Measurements from ENCODE around the gene MYLK. TPM values are rescaled to one million over a fixed set of nuclear protein-coding genes. Genes with fewer than 3 reads are reported as not detected.

Gene MYLK
- total and polyA plus RNA-seq, 9 donors = 50.2 to 645 (median 205) TPM

DNA sequence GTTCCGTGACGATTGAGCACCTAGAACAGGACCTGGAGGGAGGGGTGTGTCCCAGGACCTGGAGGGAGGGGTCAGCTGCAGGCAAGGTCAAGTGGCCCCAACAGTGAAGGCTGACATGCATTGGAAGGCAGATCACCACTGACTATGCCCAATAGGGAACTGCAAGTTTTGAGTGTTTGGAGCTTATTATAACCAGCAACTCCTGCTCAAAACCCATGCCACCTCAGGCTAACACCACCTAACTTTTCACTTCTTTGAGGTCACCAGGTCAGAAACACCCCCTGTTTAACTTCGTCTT, 93.1 kb downstream of the MYLK start:
- 81 to 88% (median 88%) methylated on average over 3 of the region's 3 CpGs for WGBS, 3 donors
- intact Hi-C loops (cut with DNase I) = no loop called here
- no peak overlapping the region for H3K27ac ChIP-seq
- no peak overlapping the region for H3K4me3 ChIP-seq
- no peaks in the 10 kb centered on the region for H3K9me3 ChIP-seq
- TF ChIP-seq EP300 (IDR thresholded peaks at IDR 0.05) (no peak), POLR2A (IDR thresholded peaks at IDR 0.05) (no peak)
- TF ChIP-seq, protein P1, sequence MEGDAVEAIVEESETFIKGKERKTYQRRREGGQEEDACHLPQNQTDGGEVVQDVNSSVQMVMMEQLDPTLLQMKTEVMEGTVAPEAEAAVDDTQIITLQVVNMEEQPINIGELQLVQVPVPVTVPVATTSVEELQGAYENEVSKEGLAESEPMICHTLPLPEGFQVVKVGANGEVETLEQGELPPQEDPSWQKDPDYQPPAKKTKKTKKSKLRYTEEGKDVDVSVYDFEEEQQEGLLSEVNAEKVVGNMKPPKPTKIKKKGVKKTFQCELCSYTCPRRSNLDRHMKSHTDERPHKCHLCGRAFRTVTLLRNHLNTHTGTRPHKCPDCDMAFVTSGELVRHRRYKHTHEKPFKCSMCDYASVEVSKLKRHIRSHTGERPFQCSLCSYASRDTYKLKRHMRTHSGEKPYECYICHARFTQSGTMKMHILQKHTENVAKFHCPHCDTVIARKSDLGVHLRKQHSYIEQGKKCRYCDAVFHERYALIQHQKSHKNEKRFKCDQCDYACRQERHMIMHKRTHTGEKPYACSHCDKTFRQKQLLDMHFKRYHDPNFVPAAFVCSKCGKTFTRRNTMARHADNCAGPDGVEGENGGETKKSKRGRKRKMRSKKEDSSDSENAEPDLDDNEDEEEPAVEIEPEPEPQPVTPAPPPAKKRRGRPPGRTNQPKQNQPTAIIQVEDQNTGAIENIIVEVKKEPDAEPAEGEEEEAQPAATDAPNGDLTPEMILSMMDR (IDR thresholded peaks at IDR 0.05) = no peak
- H3K36me3 ChIP-seq = no peaks in the 10 kb centered on the region
- no peaks in the 10 kb centered on the region for H3K4me1 ChIP-seq (ENCODE audit: insufficient read depth)
- DNase-seq = no peak
- no peaks in the 10 kb centered on the region for H3K27me3 ChIP-seq

DNA sequence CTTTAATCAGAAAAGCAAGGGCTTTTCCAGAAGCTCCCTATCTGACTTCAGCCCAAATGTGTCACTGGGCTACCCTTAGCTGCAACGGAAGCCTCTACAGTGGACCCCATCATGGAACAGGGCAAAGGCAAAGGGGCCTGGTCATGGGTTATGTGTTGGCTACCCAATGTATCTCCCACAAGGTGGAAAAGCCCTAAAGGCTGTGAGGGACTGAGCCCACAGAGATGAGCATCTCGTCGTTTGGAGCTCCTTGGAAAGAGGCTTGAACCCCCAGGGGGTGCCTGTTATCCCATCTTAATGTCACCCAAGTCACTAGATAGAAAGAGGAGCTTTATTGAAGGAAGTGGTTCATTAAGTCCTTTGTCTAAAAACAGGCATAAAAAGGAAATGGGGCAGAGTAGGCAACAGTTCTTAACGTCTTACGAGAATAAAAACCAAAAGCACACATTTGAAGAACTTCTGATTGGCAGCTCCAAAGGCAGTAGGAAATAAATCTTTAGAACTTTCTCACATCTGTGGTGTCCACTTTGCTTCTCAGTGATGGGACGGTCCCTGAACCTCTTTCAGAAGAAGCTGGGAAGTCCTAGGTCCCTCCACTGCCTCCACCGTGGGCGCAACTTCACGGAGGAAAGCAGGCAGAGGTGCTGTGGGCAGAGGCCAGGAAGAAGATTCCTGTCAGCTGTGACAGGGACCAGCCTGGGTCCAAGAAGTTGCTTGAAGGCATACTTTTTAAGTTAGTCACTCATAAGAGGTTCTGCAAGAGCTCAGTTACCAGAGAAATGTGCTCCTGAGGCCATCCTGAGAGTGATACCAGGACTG, 93.7 kb downstream of the MYLK start:
- H3K27ac ChIP-seq = no peak overlapping the region
- 95 to 97% (median 96%) methylated on average over 9 of the region's 9 CpGs for WGBS, 3 donors

DNA sequence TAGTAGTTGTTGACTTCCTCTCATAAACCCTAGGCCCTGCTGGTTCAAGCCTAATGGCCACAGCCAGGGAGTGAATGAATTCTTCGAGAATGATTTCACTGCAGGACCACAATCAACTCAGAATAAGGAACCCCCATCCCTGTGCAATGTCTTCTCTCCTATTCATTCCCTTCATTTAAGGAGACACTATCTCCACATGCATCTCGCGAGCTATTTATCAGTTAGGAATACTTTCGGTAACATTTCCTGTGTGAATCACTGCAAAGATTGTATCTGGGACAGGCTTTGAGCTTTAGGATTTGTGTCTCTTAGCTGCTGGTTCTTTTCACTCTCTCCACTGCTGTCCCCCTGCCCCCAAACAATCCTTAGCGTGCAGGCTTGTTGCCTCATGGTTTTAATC, 94.4 kb downstream of the MYLK start:
- no peaks in the 10 kb centered on the region for H3K36me3 ChIP-seq
- intact Hi-C loops (cut with DNase I) = no loop called here
- TF ChIP-seq, protein P1 (IDR thresholded peaks at IDR 0.05) = no peak
- TF ChIP-seq POLR2A (IDR thresholded peaks at IDR 0.05) (no peak), EP300 (IDR thresholded peaks at IDR 0.05) (no peak)
- DNase-seq = no peak
- H3K27me3 ChIP-seq = no peaks in the 10 kb centered on the region
- no peak overlapping the region for H3K27ac ChIP-seq
- 95 to 97% (median 95%) methylated on average over 5 of the region's 5 CpGs for WGBS, 3 donors
- no peaks in the 10 kb centered on the region for H3K4me1 ChIP-seq (ENCODE audit: insufficient read depth)
- no peaks in the 10 kb centered on the region for H3K9me3 ChIP-seq
- no peak overlapping the region for H3K4me3 ChIP-seq

More for the DNA sequence above, 93.7 kb downstream of the MYLK start:
- Histone ChIP-seq H3K4me1 (ENCODE audit: insufficient read depth) (no peaks in the 10 kb centered on the region), H3K27me3 (no peaks in the 10 kb centered on the region), H3K4me3 (no peak overlapping the region), H3K9me3 (no peaks in the 10 kb centered on the region), H3K36me3 (no peaks in the 10 kb centered on the region)
- intact Hi-C loops (cut with DNase I) = no loop called here
- TF ChIP-seq EP300 (IDR thresholded peaks at IDR 0.05) (no peak), POLR2A (IDR thresholded peaks at IDR 0.05) (no peak)
- no peak for DNase-seq

DNA sequence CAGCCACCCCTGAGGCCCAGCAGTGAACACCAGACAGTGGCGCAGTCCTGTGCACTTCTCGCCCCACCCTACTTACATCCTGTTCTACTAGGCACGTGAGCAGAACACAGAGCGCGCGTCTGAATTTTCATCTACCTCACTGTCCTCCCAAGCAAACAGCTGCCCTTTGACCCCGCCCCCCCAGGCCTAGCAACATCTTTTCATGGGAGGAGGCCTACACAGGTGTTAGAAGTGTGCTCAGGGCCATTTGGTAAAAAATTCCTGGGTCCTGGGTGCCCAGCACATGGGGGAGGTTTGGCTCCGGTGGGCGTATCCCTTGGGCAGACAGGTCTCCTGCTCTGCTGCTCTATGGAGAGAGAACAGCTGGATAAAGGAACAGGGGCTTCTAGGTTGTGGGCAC, 95.0 kb downstream of the MYLK start:
- Histone ChIP-seq H3K4me1 (ENCODE audit: insufficient read depth) (no peaks in the 10 kb centered on the region), H3K27ac (no peak overlapping the region), H3K4me3 (no peak overlapping the region), H3K36me3 (no peaks in the 10 kb centered on the region), H3K27me3 (no peaks in the 10 kb centered on the region), H3K9me3 (no peaks in the 10 kb centered on the region)
- TF ChIP-seq, protein P1 (IDR thresholded peaks at IDR 0.05) = no peak
- TF ChIP-seq EP300 (IDR thresholded peaks at IDR 0.05) (no peak), POLR2A (IDR thresholded peaks at IDR 0.05) (no peak)
- 89 to 96% (median 95%) methylated on average over 9 of the region's 9 CpGs for WGBS, 3 donors
- no peak for DNase-seq
- intact Hi-C loops (cut with DNase I) = no loop called here

DNA sequence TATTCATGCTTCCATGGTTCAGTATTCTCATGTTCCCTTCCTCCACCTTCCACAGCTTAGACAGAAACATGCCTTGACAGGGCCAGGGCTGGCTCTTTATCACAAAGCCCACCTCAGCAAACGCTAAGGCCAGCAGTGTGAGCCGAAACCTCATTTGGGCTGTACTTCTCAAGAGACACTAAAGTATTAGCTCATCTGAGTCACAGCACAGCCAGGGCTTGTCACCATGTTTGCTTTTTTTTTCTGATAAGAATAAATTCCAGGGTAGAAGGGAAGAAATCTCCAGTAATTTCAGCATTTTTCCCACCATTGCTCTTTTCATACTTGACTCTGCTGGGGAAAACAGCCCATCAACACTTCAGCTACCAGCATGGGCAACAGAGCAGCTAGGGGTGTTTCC, 95.4 kb downstream of the MYLK start:
- Histone ChIP-seq H3K9me3 (no peaks in the 10 kb centered on the region), H3K4me1 (ENCODE audit: insufficient read depth) (no peaks in the 10 kb centered on the region), H3K36me3 (no peaks in the 10 kb centered on the region), H3K4me3 (no peak overlapping the region), H3K27me3 (no peaks in the 10 kb centered on the region), H3K27ac (no peak overlapping the region)
- 79 to 82% (median 79%) methylated on average over 2 of the region's 2 CpGs for WGBS, 3 donors
- TF ChIP-seq EP300 (IDR thresholded peaks at IDR 0.05) (no peak), POLR2A (IDR thresholded peaks at IDR 0.05) (no peak)
- TF ChIP-seq, protein P1 (IDR thresholded peaks at IDR 0.05) = no peak
- no peak for DNase-seq
- intact Hi-C loops (cut with DNase I) = no loop called here
